H1 (cell line): ENCODE data around the gene TLE5. TPM values are rescaled to one million over a fixed set of nuclear protein-coding genes. Genes with fewer than 3 reads are reported as not detected.

ENCODE experiments used
- CTCF ChIA-PET: fragments of 300-600 bp; sonication (Branson Sonifier 250); formaldehyde crosslinking; loops from one replicate; lab custom pipeline; 2021; ENCODE audit not compliant: partially characterized antibody; lab: Charles Lee
- POLR2A ChIA-PET: fragments of 300-600 bp; sonication (Branson Sonifier 250); formaldehyde crosslinking; loops from one replicate; lab custom pipeline; 2021; ENCODE audit warnings: inconsistent platforms; ENCODE audit not compliant: partially characterized antibody; lab: Charles Lee
- DNase-seq, 2 experiments: peaks; one replicate each; pipeline versions ENCODE4 v3.0.0 to v3.0.0-alpha.2; 2010 to 2022; ENCODE audit warnings: low spot score in 2 of 2, low read depth in 1 of 2, mixed read lengths in 1 of 2
- FAIRE-seq: peaks from 2 replicates; lab custom pipeline; 2011; peaks lifted over from hg19 to GRCh38; lab: Jason Lieb, UNC
- H2AFZ ChIP-seq: 2 replicates; pipeline ENCODE4 v1.8.1; 2012; ENCODE audit warnings: low read length, inconsistent platforms
- H2AK5ac ChIP-seq: 2 replicates; pipeline ENCODE4 v1.6.1; 2013; ENCODE audit warnings: low read depth, low read length
- H2BK120ac ChIP-seq: replicated peaks from 2 replicates; pipeline ENCODE3; 2013; ENCODE audit warnings: low read depth, low read length, inconsistent platforms
- H2BK12ac ChIP-seq: 2 replicates; pipeline ENCODE4 v1.6.1; 2013; ENCODE audit warnings: low read depth, low read length
- H2BK15ac ChIP-seq: 2 replicates; pipeline ENCODE4 v1.6.1; 2013; ENCODE audit warnings: low read length
- H2BK20ac ChIP-seq: 2 replicates; pipeline ENCODE4 v1.6.1; 2013; ENCODE audit warnings: low read length
- H2BK5ac ChIP-seq: 2 replicates; pipeline ENCODE4 v1.6.1; 2013; ENCODE audit warnings: low read depth, low read length
- H3K14ac ChIP-seq: 2 replicates; pipeline ENCODE4 v1.6.1; 2013; ENCODE audit warnings: inconsistent platforms; ENCODE audit not compliant: insufficient read length
- H3K18ac ChIP-seq: 2 replicates; pipeline ENCODE4 v1.6.1; 2013; ENCODE audit warnings: low read length; ENCODE audit errors: extremely low read depth
- H3K23ac ChIP-seq: 2 replicates; pipeline ENCODE4 v1.6.1; 2013; ENCODE audit warnings: inconsistent platforms; ENCODE audit not compliant: insufficient read length
- H3K23me2 ChIP-seq: 2 replicates; pipeline ENCODE4 v1.6.1; 2013; ENCODE audit warnings: low read depth, low read length
- H3K27ac ChIP-seq: 2 replicates; pipeline ENCODE4 v1.6.1; 2011; ENCODE audit warnings: low read depth, low read length, inconsistent platforms
- H3K27me3 ChIP-seq, 4 experiments: replicated peaks in 1 of 4; 1 replicate in 1 of 4; 2 replicates in 3 of 4; pipeline versions ENCODE4 v1.6.1 to v1.8.1; 2011 to 2013; ENCODE audit warnings: low read length in 3 of 4, mild to moderate bottlenecking in 3 of 4, inconsistent platforms in 2 of 4, mixed read lengths in 2 of 4, moderate library complexity in 1 of 4; ENCODE audit not compliant: control insufficient read depth in 3 of 4, insufficient read depth in 3 of 4; ENCODE audit errors: extremely low read depth in 1 of 4
- H3K36me3 ChIP-seq, 4 experiments: 2 replicates each; pipeline versions ENCODE4 v1.6.1 to v1.8.1; 2011 to 2013; ENCODE audit warnings: mild to moderate bottlenecking in 4 of 4, low read length in 3 of 4, moderate library complexity in 2 of 4, control low read depth in 1 of 4, inconsistent platforms in 1 of 4; ENCODE audit not compliant: insufficient read depth in 4 of 4, control insufficient read depth in 2 of 4
- H3K4ac ChIP-seq: replicated peaks from 2 replicates; pipeline ENCODE3; 2013; ENCODE audit warnings: low read length, low read depth, mixed read lengths, inconsistent platforms; ENCODE audit not compliant: insufficient read length
- H3K4me1 ChIP-seq, 4 experiments: replicated peaks in 1 of 4; 1 replicate in 1 of 4; 2 replicates in 3 of 4; pipeline versions ENCODE4 v1.6.1 to v1.8.1; 2011 to 2013; ENCODE audit warnings: low read length in 3 of 4, inconsistent platforms in 2 of 4, mixed read lengths in 1 of 4; ENCODE audit not compliant: insufficient read depth in 4 of 4, control insufficient read depth in 3 of 4
- H3K4me2 ChIP-seq, 2 experiments: 2 replicates each; pipeline versions ENCODE4 v1.6.1 to v1.8.1; 2011 to 2013; ENCODE audit warnings: low read depth in 2 of 2, low read length in 2 of 2, control low read depth in 1 of 2, inconsistent platforms in 1 of 2, mild to moderate bottlenecking in 1 of 2; ENCODE audit not compliant: insufficient read depth in 1 of 2
- H3K4me3 ChIP-seq, 4 experiments: fragments of 200-600, 300-600 bp in 1 of 4; sonication (generic), shearing (Covaris generic), sonication (Bioruptor Twin) in 1 of 4; 2 replicates each; pipeline versions ENCODE4 v1.5.1 to v1.8.1; 2011 to 2016; ENCODE audit warnings: low read length in 4 of 4, low read depth in 3 of 4, control low read depth in 2 of 4, inconsistent platforms in 2 of 4, mild to moderate bottlenecking in 2 of 4, mixed read lengths in 1 of 4, moderate library complexity in 1 of 4; ENCODE audit not compliant: insufficient read depth in 2 of 4; ENCODE audit errors: extremely low read depth in 1 of 4
- H3K56ac ChIP-seq: replicated peaks from 2 replicates; pipeline ENCODE3; 2013; ENCODE audit warnings: low read depth, mild to moderate bottlenecking, mixed read lengths, low read length, inconsistent platforms; ENCODE audit not compliant: insufficient read length
- H3K79me1 ChIP-seq: 2 replicates; pipeline ENCODE4 v1.6.1; 2013; ENCODE audit warnings: low read depth, low read length, control low read depth
- H3K79me2 ChIP-seq, 2 experiments: 2 replicates each; pipeline versions ENCODE4 v1.6.1 to v1.8.1; 2012 to 2013; ENCODE audit warnings: low read length in 2 of 2, mild to moderate bottlenecking in 2 of 2, inconsistent platforms in 1 of 2; ENCODE audit not compliant: insufficient read depth in 2 of 2, control insufficient read depth in 1 of 2
- H3K9ac ChIP-seq, 4 experiments: replicated peaks in 1 of 4; 1 replicate in 1 of 4; 2 replicates in 3 of 4; pipeline versions ENCODE4 v1.6.1 to v1.8.1; 2011 to 2013; ENCODE audit warnings: low read depth in 3 of 4, low read length in 3 of 4, control low read depth in 2 of 4, mild to moderate bottlenecking in 2 of 4, moderate library complexity in 2 of 4, inconsistent platforms in 1 of 4; ENCODE audit errors: extremely low read depth in 1 of 4
- H3K9me3 ChIP-seq, 2 experiments: 2 replicates each; pipeline versions ENCODE4 v1.6.1 to v1.8.1; 2012 to 2013; ENCODE audit warnings: mild to moderate bottlenecking in 2 of 2, moderate library complexity in 2 of 2, control low read depth in 1 of 2, inconsistent platforms in 1 of 2, low read depth in 1 of 2, low read length in 1 of 2, mixed read lengths in 1 of 2; ENCODE audit not compliant: insufficient read depth in 2 of 2
- H4K20me1 ChIP-seq, 2 experiments: replicated peaks in 1 of 2; 2 replicates each; pipeline versions ENCODE3 to v1.8.1; 2011 to 2013; ENCODE audit warnings: inconsistent platforms in 2 of 2, low read length in 2 of 2, mild to moderate bottlenecking in 1 of 2; ENCODE audit not compliant: insufficient read depth in 2 of 2, control insufficient read depth in 1 of 2
- H4K5ac ChIP-seq: 2 replicates; pipeline ENCODE4 v1.6.1; 2013; ENCODE audit warnings: low read length, low read depth, mixed read lengths, inconsistent platforms; ENCODE audit not compliant: insufficient read length
- H4K8ac ChIP-seq: 2 replicates; pipeline ENCODE4 v1.8.0; 2013; ENCODE audit warnings: mild to moderate bottlenecking, moderate library complexity, low read length, inconsistent platforms; ENCODE audit not compliant: insufficient read depth; ENCODE audit errors: extremely low read depth
- H4K91ac ChIP-seq: replicated peaks from 2 replicates; pipeline ENCODE3; 2013; ENCODE audit warnings: low read length, mixed read lengths, inconsistent platforms; ENCODE audit not compliant: insufficient read length
- WGBS, 2 experiments: shearing (Covaris generic) in 1 of 2; methylation state at CpG; one replicate each; pipeline versions ENCODE4 v1.1.6 to v1.1.7; 2013 to 2015; ENCODE audit warnings: low lambda C conversion rate in 2 of 2, mixed read lengths in 2 of 2, inconsistent platforms in 1 of 2, low coverage in 1 of 2, missing lambda C conversion rate in 1 of 2; ENCODE audit not compliant: insufficient replicate concordance in 2 of 2, insufficient coverage in 1 of 2, insufficient read length in 1 of 2; ENCODE audit errors: extremely low coverage in 1 of 2, missing lambda C conversion rate in 1 of 2; 5-methylcytosine and 5-hydroxymethylcytosine counted together
- polyA plus RNA-seq, 7 experiments: library from polyadenylated mRNA; depleted of rRNA in 3 of 7; stranded (reverse) in 5 of 7; unstranded in 2 of 7; fragments of >200 nt in 5 of 7; fragments of 200-250 nt in 2 of 7; gene quantifications; 1 replicate in 5 of 7; 2 replicates in 1 of 7; 4 replicates in 1 of 7; pipeline versions ENCODE4 v1.2.1 to v1.2.3, GENCODE V29; 2011 to 2013; ENCODE audit warnings: missing spikeins in 2 of 7, mixed read lengths in 2 of 7
- total RNA-seq: library from RNA; stranded (reverse); fragmentation: NEBNext Ultra II Directional; extraction: Animal tissue kit (Norgen Biotek cat#: 25700); gene quantifications from 2 replicates; pipeline ENCODE4 v1.2.1, GENCODE V29; 2021

Gene TLE5
- total and polyA plus RNA-seq, 2 of the 8 experiments (the other 6 are each of a cell fraction or from before 2014, with no cell fraction given): 187 to 285 TPM

GRCh38 chr19:3026768-3027167, 35.5 kb downstream of the TLE5 start:
- Histone ChIP-seq H3K27ac (no peak overlapping the region), H3K27me3 (peaks cover 11 to 53% (median 43%) of the 10 kb centered on the region in 4 experiments), H3K79me1 (no peaks in the 10 kb centered on the region), H3K23ac (no peak overlapping the region), H2BK12ac (no peak overlapping the region), H2BK5ac (no peak overlapping the region), H3K56ac (no peak overlapping the region), H3K4ac (no peak overlapping the region), H2BK15ac (no peak overlapping the region), H2BK20ac (no peak overlapping the region), H3K9me3 (no peaks in the 10 kb centered on the region), H3K4me1 (peaks cover 0 to 18% (median 13%) of the 10 kb centered on the region in 4 experiments; a peak in 6 of 7 replicates), H3K18ac (no peak overlapping the region), H3K23me2 (peaks cover 9% of the 10 kb centered on the region; the same call in 1 of the 2 replicates), H4K5ac (no peak overlapping the region), H4K20me1 (peaks cover 0 to 4% of the 10 kb centered on the region in 2 experiments), H3K14ac (no peak overlapping the region), H3K4me2 (no peak overlapping the region), H3K79me2 (no peaks in the 10 kb centered on the region), H4K8ac (no peak overlapping the region), H3K4me3 (no peak overlapping the region), H2AFZ (no peak overlapping the region), H4K91ac (no peak overlapping the region), H3K36me3 (no peaks in the 10 kb centered on the region), H2AK5ac (no peak overlapping the region), H2BK120ac (no peak overlapping the region), H3K9ac (no peak overlapping the region)
- 82% methylated on average over 1 of the region's 1 CpG; no CpG with 5 or more reads in 1 of the 2 experiments for WGBS, 2 experiments
- ChIA-PET CTCF (interaction anchor here (0.8 to 1.6 kb wide), 2 partner anchors 21 to 50 kb away, joined by 3 to 4 read pairs; no protein-coding TSS in a partner anchor), POLR2A (interaction anchor here (1.2 kb wide), 1 partner anchor 44 kb away, joined by 3 read pairs; no protein-coding TSS in a partner anchor)
- no peak for FAIRE-seq
- no peak for DNase-seq
